Measurements from ENCODE around the gene MBNL2.

GRCh38 chr13:97435323-97435722 is 213.2 kb downstream of the MBNL2 start:
- TF ChIP-seq CTCF (conservative IDR thresholded peaks at IDR 0.05; ENCODE audit: low read depth, low read length) = no peak
- TF ChIP-seq EZH2 (IDR thresholded peaks at IDR 0.05; ENCODE audit: low read length, unreplicated experiment) = no peak

All from PC-3 (cell line).